Bronchial epithelial cell (primary cell): ENCODE data around the gene LIPH. TPM values are rescaled to one million over a fixed set of nuclear protein-coding genes. Genes with fewer than 3 reads are reported as not detected.
"Not testable (repeated sequence)": the region's sequence is repeated elsewhere in the genome, so short reads cannot be mapped to it uniquely, and the experiment has no call there.

Experiments used
- DNase-seq: peaks from one replicate; pipeline ENCODE4 v3.0.0-alpha.2; 2010; ENCODE audit warnings: low read depth
- FAIRE-seq: peaks from 2 replicates; lab custom pipeline; 2011; peaks lifted over from hg19 to GRCh38; lab: Jason Lieb, UNC
- H3K27me3 ChIP-seq: 2 replicates; pipeline ENCODE4 v1.5.1; 2011; ENCODE audit warnings: low read length; ENCODE audit not compliant: control insufficient read depth, insufficient read depth
- H3K36me3 ChIP-seq: 2 replicates; pipeline ENCODE4 v1.5.1; 2011; ENCODE audit warnings: low read length; ENCODE audit not compliant: control insufficient read depth, insufficient read depth
- H3K4me3 ChIP-seq: 2 replicates; pipeline ENCODE4 v1.5.1; 2011; ENCODE audit warnings: mild to moderate bottlenecking, low read depth, low read length, control low read depth
- total RNA-seq: library from RNA; depleted of rRNA; stranded (reverse); fragments of >200 nt; gene quantifications from 2 replicates; pipeline ENCODE4 v1.2.1, GENCODE V29; 2014
- TF ChIP-seq, protein P1 (sequence below): IDR thresholded peaks from 2 replicates; pipeline ENCODE4 v1.5.1; 2011; ENCODE audit warnings: mild to moderate bottlenecking, moderate library complexity, low read length, control low read depth, inconsistent platforms; ENCODE audit not compliant: insufficient read depth, severe bottlenecking

The LIPH gene
- total RNA-seq, 1 donor from 2014 or later, result 1.8 TPM

DNA sequence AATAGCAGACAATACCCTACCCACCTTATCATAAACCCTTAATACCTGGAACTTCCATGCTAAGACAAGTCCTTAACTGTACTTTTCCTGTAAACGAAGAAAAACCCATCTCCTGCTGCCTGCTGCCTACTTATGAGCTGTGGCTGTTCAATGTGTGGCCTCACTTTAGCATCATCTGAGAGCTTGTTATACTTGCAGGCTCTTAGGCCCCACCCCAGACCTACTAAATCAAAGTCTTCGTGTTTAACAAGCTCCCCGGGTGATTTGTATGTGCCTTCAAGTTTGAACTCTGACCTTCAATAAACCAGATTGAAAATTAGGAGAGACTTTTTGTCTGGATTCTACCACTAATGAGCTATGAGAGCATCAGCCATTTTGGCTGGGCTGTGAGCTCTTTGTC lies 82.8 kb downstream of the LIPH start:
- Histone ChIP-seq H3K4me3 (no peak overlapping the region), H3K36me3 (peaks cover 8% of the 10 kb centered on the region), H3K27me3 (no peaks in the 10 kb centered on the region)
- TF ChIP-seq, protein P1, sequence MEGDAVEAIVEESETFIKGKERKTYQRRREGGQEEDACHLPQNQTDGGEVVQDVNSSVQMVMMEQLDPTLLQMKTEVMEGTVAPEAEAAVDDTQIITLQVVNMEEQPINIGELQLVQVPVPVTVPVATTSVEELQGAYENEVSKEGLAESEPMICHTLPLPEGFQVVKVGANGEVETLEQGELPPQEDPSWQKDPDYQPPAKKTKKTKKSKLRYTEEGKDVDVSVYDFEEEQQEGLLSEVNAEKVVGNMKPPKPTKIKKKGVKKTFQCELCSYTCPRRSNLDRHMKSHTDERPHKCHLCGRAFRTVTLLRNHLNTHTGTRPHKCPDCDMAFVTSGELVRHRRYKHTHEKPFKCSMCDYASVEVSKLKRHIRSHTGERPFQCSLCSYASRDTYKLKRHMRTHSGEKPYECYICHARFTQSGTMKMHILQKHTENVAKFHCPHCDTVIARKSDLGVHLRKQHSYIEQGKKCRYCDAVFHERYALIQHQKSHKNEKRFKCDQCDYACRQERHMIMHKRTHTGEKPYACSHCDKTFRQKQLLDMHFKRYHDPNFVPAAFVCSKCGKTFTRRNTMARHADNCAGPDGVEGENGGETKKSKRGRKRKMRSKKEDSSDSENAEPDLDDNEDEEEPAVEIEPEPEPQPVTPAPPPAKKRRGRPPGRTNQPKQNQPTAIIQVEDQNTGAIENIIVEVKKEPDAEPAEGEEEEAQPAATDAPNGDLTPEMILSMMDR, result no peak
- DNase-seq (no peak), FAIRE-seq (no peak)

DNA sequence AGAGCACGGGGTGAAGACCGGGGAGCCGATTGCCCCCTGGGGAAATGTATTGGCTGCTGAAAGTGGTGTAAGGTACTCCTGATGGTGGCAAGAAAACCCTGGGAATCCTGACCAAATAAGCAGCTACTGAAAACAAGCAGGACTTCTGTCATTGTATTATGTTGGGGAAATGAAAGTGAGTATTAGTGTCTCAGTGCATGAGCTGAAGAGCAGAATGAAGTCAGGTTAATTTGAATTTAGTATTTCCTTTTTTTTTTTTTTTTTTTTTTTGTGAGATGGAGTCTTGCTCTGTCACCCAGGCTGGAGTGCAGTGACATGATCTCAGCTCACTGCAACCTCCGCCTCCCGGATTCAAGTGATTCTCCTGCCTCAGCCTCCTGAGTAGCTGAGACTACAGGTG lies 86.3 kb downstream of the LIPH start:
- not testable (repeated sequence) for H3K4me3 ChIP-seq, FAIRE-seq, DNase-seq, H3K27me3 ChIP-seq, H3K36me3 ChIP-seq

DNA sequence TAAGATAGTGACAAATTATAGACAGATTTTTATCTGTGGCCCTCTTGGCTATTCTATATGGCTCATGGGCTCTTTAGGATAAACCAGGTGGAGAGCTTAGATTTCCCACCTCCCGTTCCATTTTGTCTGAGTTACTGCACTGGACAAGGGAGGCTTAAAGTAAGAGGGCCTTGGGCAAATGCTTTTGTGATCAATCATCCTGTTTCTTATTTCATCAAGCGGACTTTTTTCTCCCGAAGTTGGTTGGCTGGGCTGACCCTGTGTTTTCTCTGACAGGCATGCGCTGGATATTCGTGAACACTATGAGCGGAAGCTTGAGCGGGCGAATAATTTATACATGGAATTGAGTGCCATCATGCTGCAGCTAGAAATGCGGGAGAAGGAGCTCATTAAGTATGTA lies 86.9 kb downstream of the LIPH start:
- no peak for DNase-seq
- FAIRE-seq, result no peak
- Histone ChIP-seq H3K4me3 (no peak overlapping the region), H3K36me3 (peaks cover 6% of the 10 kb centered on the region), H3K27me3 (no peaks in the 10 kb centered on the region)
- TF ChIP-seq, protein P1, result no peak

DNA sequence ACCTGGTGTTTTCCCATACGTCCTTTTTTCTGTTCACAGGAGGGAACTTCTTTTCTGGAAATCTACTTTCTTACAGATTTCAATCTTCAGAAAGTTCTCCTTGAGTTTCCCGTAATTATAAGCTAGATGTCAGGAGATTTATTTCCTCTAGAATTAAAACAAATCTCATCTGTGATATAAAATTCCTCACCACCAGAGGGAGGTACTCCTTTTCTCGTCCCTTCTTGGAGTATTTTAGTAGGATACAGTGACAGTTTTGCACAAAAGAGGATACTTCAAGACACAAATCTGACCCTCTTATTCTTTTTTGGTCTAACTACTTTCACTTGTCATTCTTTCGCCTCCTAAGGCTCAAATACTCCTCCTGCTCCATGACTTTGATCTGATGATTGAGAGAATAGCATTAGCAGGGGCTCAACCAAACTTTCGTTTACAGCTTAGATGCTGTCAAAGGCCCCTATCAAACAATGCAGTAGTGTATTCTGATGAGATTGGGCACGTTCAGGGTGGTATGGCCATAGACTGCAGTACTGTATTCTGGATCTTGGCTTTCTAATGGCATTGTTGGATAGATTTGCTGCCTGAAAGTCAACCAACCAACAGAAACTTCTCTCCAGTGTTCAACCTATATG lies 91.6 kb downstream of the LIPH start:
- TF ChIP-seq, protein P1, result peak; percentile 32
- FAIRE-seq (no peak), DNase-seq (peak; percentile 47)
- Histone ChIP-seq H3K36me3 (peaks cover 2% of the 10 kb centered on the region), H3K4me3 (no peak overlapping the region), H3K27me3 (no peaks in the 10 kb centered on the region)

DNA sequence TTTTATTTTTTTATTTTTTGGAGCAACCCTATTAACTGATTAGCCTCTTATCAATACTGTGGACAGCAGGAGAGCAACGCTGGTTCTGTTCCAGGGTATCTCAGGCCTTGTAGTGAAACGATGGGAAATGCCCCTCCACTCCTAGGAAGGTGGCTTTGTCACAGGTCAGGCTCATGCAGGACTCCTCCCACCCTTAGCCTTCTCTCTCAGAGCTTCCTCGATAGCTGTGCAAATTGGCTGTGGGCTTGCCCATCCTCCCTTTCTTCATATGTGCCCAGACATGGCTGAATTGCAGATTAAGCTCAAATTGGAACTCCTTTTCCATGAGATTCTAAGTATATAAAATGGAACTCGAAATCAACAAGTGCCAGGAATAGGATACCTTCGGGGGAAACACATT lies 92.1 kb downstream of the LIPH start:
- H3K4me3 ChIP-seq, result no peak overlapping the region
- TF ChIP-seq, protein P1, result no peak
- DNase-seq, result no peak
- no peaks in the 10 kb centered on the region for H3K36me3 ChIP-seq
- H3K27me3 ChIP-seq, result no peaks in the 10 kb centered on the region
- FAIRE-seq, result no peak

DNA sequence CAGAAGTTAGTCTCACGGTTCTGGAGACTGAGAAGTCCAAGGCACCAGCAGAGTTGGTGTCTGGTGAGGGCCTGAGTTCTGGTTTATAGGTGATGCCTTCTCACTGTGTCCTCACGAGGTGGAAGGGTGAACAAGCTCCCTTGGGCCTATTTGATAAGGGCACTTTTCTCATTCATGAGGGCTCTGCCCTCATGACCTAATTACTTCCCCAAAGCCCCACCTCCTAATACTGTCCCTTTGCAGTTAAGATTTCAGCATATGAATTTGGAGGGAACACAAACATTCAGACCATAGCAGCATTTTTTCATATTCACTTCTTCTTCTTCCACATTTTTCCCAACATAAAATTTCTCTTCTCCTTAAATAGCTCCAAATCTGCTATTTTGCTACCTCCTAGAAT lies 95.0 kb downstream of the LIPH start:
- DNase-seq (no peak), FAIRE-seq (no peak)
- TF ChIP-seq, protein P1, result no peak
- no peak overlapping the region for H3K4me3 ChIP-seq
- no peaks in the 10 kb centered on the region for H3K27me3 ChIP-seq
- no peaks in the 10 kb centered on the region for H3K36me3 ChIP-seq

Other genes starting within 250 kb of the LIPH start
- 14.5 and 25.6 TPM in 2 replicates for gene MAP3K13, start 189.5 kb downstream of the LIPH start, total RNA-seq
- 14.5 and 19.2 TPM in 2 replicates for gene TMEM41A, start 53.6 kb downstream of the LIPH start, total RNA-seq
- gene SENP2, start 33.7 kb upstream of the LIPH start, total RNA-seq, result 30.5 and 33.5 TPM in 2 replicates